SK-N-SH treated with all-trans-retinoic acid at 6 μM for 48 hours (cell line): ENCODE data around the gene SRGAP1.

Experiments
- ATAC-seq: fragments of 200-7000 bp; cut with Tn5 transposase; 3 replicates; pipeline ENCODE4 v1.9.1; 2020; ENCODE audit warnings: mild to moderate bottlenecking, moderate library complexity
- ARNTL ChIP-seq: fragments of 450-650 bp; formaldehyde crosslinking; IDR thresholded peaks from 2 replicates; pipeline ENCODE4 v1.5.0; 2020; ENCODE audit warnings: low read depth, mild to moderate bottlenecking, moderate library complexity, borderline replicate concordance
- BACH2 ChIP-seq: fragments of 250-450 bp; sonication (Bioruptor Pico); IDR thresholded peaks from 2 replicates; pipeline ENCODE4 v1.9.0; 2021; ENCODE audit warnings: mild to moderate bottlenecking, borderline replicate concordance
- CREB5 ChIP-seq: fragments of 250-450 bp; sonication (Bioruptor Pico); IDR thresholded peaks from 2 replicates; pipeline ENCODE4 v1.5.1; 2020; ENCODE audit warnings: low read depth, mild to moderate bottlenecking, moderate library complexity
- CSDC2 ChIP-seq: fragments of 250-450 bp; sonication (Bioruptor Pico); IDR thresholded peaks from 2 replicates; pipeline ENCODE4 v1.5.0; 2020; ENCODE audit warnings: mild to moderate bottlenecking, moderate library complexity
- CSRNP3 ChIP-seq: fragments of 250-450 bp; sonication (Bioruptor Pico); IDR thresholded peaks from 2 replicates; pipeline ENCODE4 v1.5.1; 2021; ENCODE audit warnings: mild to moderate bottlenecking, moderate library complexity
- ESRRG ChIP-seq: fragments of 250-450 bp; sonication (Bioruptor Pico); IDR thresholded peaks from 2 replicates; pipeline ENCODE4 v1.6.1; 2021; ENCODE audit warnings: mild to moderate bottlenecking
- GLIS3 ChIP-seq: fragments of 250-450 bp; sonication (Bioruptor Pico); IDR thresholded peaks from 2 replicates; pipeline ENCODE4 v1.5.0; 2020; ENCODE audit warnings: mild to moderate bottlenecking, moderate library complexity
- ISL1 ChIP-seq: fragments of 250-450 bp; sonication (Bioruptor Pico); IDR thresholded peaks from 2 replicates; pipeline ENCODE4 v2.1.2; 2022; ENCODE audit warnings: mild to moderate bottlenecking, moderate library complexity
- OSR1 ChIP-seq: fragments of 250-450 bp; sonication (Bioruptor Pico); IDR thresholded peaks from 2 replicates; pipeline ENCODE4 v1.8.0; 2022; ENCODE audit warnings: moderate library complexity, mild to moderate bottlenecking, inconsistent platforms
- PATZ1 ChIP-seq: fragments of 250-450 bp; sonication (Bioruptor Pico); IDR thresholded peaks from 2 replicates; pipeline ENCODE4 v1.8.0; 2020; ENCODE audit warnings: mild to moderate bottlenecking, moderate library complexity, borderline replicate concordance
- POU6F1 ChIP-seq: fragments of 250-450 bp; sonication (Bioruptor Pico); IDR thresholded peaks from 2 replicates; pipeline ENCODE4 v1.8.0; 2021; ENCODE audit warnings: low read depth, mild to moderate bottlenecking, moderate library complexity, borderline replicate concordance
- PPARA ChIP-seq: fragments of 250-450 bp; sonication (Bioruptor Pico); IDR thresholded peaks from 2 replicates; pipeline ENCODE4 v1.5.0; 2020; ENCODE audit warnings: mild to moderate bottlenecking, borderline replicate concordance
- RARB ChIP-seq: fragments of 250-450 bp; sonication (Bioruptor Pico); IDR thresholded peaks from 2 replicates; pipeline ENCODE4 v1.8.0; 2021; ENCODE audit warnings: mild to moderate bottlenecking, moderate library complexity
- SNAI2 ChIP-seq: fragments of 250-450 bp; sonication (Bioruptor Pico); IDR thresholded peaks from 2 replicates; pipeline ENCODE4 v1.5.0; 2020; ENCODE audit warnings: mild to moderate bottlenecking, moderate library complexity
- TCF4 ChIP-seq: fragments of 250-450 bp; sonication (Bioruptor Pico); IDR thresholded peaks from 2 replicates; pipeline ENCODE4 v1.8.0; 2021; ENCODE audit warnings: mild to moderate bottlenecking, moderate library complexity, borderline replicate concordance
- TOX ChIP-seq: fragments of 250-450 bp; sonication (Bioruptor Pico); IDR thresholded peaks from 2 replicates; pipeline ENCODE4 v1.8.0; 2021; ENCODE audit warnings: mild to moderate bottlenecking, moderate library complexity, borderline replicate concordance
- TSHZ2 ChIP-seq: fragments of 250-450 bp; sonication (Bioruptor Pico); IDR thresholded peaks from 2 replicates; pipeline ENCODE4 v1.5.0; 2020; ENCODE audit warnings: mild to moderate bottlenecking, moderate library complexity
- ZC3H10 ChIP-seq: fragments of 250-450 bp; sonication (Bioruptor Pico); IDR thresholded peaks from 2 replicates; pipeline ENCODE4 v1.5.1; 2021; ENCODE audit warnings: mild to moderate bottlenecking, moderate library complexity
- ZFP3 ChIP-seq: fragments of 250-450 bp; sonication (Bioruptor Pico); IDR thresholded peaks from 2 replicates; pipeline ENCODE4 v1.5.0; 2020; ENCODE audit warnings: mild to moderate bottlenecking, moderate library complexity
- ZFP30 ChIP-seq: fragments of 450-650 bp; formaldehyde crosslinking; IDR thresholded peaks from 2 replicates; pipeline ENCODE4 v1.5.0; 2022; ENCODE audit warnings: mild to moderate bottlenecking, moderate library complexity
- ZNF565 ChIP-seq: fragments of 450-650 bp; formaldehyde crosslinking; conservative IDR thresholded peaks from 2 replicates; pipeline ENCODE4 v1.5.0; 2020; ENCODE audit warnings: low read depth, mild to moderate bottlenecking, moderate library complexity
- ZNF70 ChIP-seq: fragments of 450-650 bp; formaldehyde crosslinking; IDR thresholded peaks from 2 replicates; pipeline ENCODE4 v1.5.0; 2020; ENCODE audit warnings: mild to moderate bottlenecking, moderate library complexity
- ZNF8 ChIP-seq: fragments of 450-650 bp; formaldehyde crosslinking; IDR thresholded peaks from 2 replicates; pipeline ENCODE4 v1.5.0; 2020; ENCODE audit warnings: mild to moderate bottlenecking, moderate library complexity

SRGAP1 gene

GRCh38 chr12:63997198-63997597, 152.7 kb downstream of the SRGAP1 start:
- TF ChIP-seq ARNTL (CRISPR knock-in tag) (no peak), CREB5 (CRISPR knock-in tag) (no peak), TCF4 (no peak), BACH2 (CRISPR knock-in tag) (no peak), ZFP3 (no peak), ZFP30 (CRISPR knock-in tag) (no peak), ESRRG (no peak), ISL1 (no peak), ZNF8 (CRISPR knock-in tag) (no peak), OSR1 (CRISPR knock-in tag) (no peak)
- TF ChIP-seq, all 23 proteins: peak for 0
- no peak for ATAC-seq

- no peak for TF ChIP-seq CSRNP3 (CRISPR knock-in tag)
- no peak for TF ChIP-seq PATZ1 (CRISPR knock-in tag)
- no peak for TF ChIP-seq PPARA (CRISPR knock-in tag)
- TF ChIP-seq ZNF70 (CRISPR knock-in tag), result no peak
- TF ChIP-seq ZFP3, result no peak
- TF ChIP-seq ZNF565, result no peak
- TF ChIP-seq GLIS3, result no peak
- no peak for TF ChIP-seq OSR1 (CRISPR knock-in tag)
- ATAC-seq, result no peak
Observed at GRCh38 chr12:63998584-63998983, 154.1 kb downstream of the SRGAP1 start.

GRCh38 chr12:63999853-64000252, 155.4 kb downstream of the SRGAP1 start:
- TF ChIP-seq ISL1, result no peak
- TF ChIP-seq CSDC2 (CRISPR knock-in tag), result no peak
- no peak for TF ChIP-seq ESRRG
- TF ChIP-seq CREB5 (CRISPR knock-in tag), result no peak
- TF ChIP-seq CSRNP3 (CRISPR knock-in tag), result no peak
- no peak for TF ChIP-seq ZFP30 (CRISPR knock-in tag)
- no peak for TF ChIP-seq RARB (CRISPR knock-in tag)
- no peak for TF ChIP-seq ZFP3
- no peak for TF ChIP-seq TOX (CRISPR knock-in tag)
- TF ChIP-seq SNAI2 (CRISPR knock-in tag), result no peak
- TF ChIP-seq PPARA (CRISPR knock-in tag), result no peak
- TF ChIP-seq POU6F1 (CRISPR knock-in tag), result no peak
- no peak for TF ChIP-seq GLIS3
- TF ChIP-seq TSHZ2 (CRISPR knock-in tag), result no peak
- TF ChIP-seq ZC3H10 (CRISPR knock-in tag), result no peak
- TF ChIP-seq ZNF8 (CRISPR knock-in tag), result no peak
- no peak for ATAC-seq
